GM21360 (cell line): ENCODE data around the gene KIAA1755.

Source experiments
- ATAC-seq: cut with Tn5 transposase; IDR thresholded peaks from one replicate; pipeline ENCODE4 v1.9.1; 2021; ENCODE audit warnings: mild to moderate bottlenecking, moderate library complexity; ENCODE audit not compliant: unreplicated experiment

The KIAA1755 gene

DNA sequence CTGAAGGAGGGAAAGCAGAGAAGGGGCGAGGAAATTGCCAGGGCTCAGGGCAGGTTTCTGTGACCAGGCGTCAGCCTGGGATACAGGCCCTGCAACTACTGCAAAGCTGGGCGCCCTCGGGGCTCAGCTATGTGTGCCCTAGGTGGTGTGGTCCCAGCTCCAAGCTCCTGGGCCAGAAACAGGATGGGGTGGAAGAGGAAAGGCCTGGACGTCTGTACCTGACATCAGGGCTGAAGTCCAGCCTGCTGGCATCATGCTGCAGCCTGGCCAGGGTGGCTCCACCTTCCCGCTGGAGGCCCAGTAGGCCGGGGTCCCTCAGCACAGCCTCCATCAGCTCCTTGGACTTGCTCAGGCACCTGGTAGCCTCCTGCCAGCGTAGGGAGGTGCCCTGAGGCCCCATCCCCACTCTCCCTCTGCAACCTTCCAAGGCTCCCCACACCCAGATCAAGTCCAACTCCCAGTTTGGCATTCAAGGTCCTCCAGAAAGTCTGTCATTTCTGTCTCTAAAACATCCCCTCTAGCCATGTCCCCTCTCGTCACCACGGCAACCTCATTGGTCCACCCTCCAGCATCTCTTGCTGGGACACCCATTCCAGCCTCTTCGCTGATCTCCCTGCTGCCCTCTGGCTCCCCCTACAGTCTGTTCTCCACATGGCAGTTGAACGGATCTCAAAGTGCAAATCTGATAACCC lies 38.2 kb downstream of the KIAA1755 start:
- no peak for ATAC-seq

DNA sequence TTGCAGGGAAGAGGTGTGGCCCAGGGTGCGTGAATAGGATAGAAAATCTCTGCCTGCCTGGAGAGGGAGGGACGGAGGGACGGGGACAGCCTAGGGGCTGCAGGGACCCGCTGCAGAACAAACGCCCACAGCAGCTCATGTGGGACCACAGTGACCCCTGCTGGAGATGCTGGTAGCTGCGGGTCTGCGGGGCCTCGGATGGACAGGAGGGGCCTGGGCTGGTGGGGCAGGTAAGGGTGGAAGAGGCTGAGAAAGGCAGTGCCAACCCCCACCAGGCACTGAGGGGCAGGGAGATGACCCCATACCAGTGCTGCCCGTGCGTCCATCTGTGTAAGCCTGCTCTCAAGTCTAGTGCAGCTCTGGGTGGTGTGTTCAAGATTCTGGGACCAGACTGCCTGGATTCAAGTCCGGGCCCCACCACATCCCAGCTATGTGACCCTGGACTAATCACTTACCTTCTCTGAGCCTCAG lies 39.4 kb downstream of the KIAA1755 start:
- ATAC-seq: no peak

DNA sequence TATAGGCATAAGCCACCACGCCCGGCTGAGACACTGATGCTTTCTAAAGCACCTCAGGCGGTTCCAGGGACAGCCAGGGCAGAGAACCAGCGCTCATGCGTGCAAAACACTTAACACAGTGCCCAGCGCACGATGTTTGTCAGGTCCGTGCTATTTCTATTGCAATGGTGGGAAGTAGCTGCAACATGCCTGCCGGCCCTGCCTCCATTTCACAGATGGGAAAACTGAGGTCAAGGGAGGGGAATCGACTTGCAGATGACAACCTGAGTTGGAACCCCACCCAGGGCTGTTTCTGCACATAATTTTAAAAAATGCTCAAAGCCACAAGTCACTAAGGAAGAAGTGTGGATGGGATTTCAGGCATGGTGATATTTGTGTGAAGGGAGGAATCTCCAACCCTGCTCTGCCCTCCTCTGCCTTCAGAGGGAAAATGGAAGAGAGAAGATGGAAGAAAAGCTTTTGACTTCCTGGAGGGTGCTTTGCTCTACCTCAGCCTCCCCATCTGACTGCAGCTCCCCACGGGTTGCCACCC lies 39.9 kb downstream of the KIAA1755 start:
- no peak for ATAC-seq

DNA sequence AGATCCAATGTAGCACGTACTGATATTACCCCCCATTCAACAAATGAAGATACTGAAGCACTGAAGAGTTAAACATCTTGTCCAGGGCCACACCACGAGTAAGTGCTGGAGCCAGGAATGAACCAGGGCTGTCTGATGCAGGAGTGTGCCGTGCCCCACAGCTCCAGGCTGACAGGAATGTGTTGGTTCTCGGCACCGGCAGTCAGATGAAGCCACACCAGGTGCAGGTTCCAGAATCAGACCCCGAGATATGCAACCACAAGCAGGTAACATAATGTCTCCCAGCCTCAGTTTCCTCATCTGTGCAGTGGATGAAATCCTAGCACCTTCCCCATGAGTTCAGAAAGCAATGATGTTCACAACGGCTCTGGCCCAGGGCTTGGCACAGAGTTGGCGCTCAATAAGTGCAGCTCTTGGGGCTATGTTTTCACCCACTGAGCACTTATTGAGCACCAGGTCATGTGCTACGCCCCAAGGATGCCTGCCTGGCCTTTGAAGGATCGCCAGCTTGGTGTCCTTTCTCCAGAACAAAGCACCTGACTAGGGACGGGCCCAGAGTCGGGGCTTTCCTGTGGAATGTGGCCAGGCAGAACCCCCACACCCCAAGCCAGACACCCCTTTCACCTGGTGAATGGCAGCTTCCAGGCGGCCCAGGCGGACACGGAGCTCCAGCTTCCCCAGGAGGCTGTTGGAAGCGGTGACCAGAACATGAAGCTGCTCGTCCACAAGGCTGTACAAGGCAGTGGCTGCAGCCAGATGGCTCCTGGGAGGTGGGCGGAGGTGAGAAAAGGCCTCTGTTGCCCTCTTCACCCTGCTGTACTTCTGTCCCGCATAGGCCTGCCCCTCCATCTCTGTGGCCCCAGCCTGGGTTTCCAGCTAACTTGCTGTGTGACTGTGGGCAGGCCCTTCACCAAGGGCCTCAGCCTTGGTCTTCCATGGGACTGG lies 41.3 kb downstream of the KIAA1755 start:
- no peak for ATAC-seq

DNA sequence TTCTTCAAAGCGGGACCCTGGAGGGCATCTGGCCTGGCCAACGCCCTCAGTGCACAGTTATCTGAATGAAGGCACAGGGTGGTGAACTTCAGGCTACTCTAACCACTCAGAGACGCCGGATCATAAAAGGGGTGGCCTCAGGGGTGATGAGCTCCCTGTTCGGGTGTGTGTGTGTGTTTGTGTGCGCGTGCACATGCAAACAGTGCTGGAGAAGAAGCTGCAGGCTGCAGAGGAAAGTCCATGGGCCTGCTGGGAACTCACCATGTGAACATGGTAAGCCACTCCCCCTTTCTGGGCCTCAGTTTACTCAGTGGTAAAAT lies 42.0 kb downstream of the KIAA1755 start:
- ATAC-seq: no peak

DNA sequence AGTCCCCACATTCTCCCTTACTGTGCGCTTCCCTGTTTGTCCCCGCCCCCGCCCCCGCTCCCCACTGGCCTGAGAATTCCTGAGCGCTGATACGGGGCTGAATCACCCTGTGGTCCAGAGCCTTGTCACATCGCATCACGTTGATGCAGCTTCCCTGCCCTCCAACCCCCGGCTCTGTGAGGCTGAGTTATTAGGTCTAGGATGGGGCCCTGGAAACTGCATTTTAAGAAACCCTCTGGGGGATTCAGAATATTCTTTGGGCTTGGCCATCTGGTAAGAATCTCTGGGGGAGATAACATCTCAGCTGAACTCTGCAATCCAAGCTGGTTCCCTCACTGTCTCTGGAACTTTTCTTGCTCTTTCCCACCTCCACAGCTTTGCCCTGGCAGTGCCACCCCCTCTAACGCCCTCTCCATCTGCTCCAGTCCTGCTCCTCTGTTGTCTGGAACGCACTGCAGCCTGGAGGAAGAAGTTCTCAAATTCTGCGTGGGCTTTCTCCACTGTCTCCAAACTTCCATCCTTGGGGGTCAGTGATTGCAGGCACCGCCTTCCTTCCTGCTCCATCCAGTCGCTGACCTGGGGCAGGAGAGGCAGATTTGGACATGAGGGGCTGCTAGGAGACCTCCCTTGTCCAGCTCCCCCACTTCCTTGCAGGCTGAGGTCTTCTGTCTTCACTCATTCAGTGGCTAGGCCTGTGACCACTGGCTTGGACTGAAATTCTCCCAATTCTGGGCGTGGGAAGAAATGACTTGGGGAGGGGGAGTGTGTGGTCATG lies 42.6 kb downstream of the KIAA1755 start:
- no peak for ATAC-seq

DNA sequence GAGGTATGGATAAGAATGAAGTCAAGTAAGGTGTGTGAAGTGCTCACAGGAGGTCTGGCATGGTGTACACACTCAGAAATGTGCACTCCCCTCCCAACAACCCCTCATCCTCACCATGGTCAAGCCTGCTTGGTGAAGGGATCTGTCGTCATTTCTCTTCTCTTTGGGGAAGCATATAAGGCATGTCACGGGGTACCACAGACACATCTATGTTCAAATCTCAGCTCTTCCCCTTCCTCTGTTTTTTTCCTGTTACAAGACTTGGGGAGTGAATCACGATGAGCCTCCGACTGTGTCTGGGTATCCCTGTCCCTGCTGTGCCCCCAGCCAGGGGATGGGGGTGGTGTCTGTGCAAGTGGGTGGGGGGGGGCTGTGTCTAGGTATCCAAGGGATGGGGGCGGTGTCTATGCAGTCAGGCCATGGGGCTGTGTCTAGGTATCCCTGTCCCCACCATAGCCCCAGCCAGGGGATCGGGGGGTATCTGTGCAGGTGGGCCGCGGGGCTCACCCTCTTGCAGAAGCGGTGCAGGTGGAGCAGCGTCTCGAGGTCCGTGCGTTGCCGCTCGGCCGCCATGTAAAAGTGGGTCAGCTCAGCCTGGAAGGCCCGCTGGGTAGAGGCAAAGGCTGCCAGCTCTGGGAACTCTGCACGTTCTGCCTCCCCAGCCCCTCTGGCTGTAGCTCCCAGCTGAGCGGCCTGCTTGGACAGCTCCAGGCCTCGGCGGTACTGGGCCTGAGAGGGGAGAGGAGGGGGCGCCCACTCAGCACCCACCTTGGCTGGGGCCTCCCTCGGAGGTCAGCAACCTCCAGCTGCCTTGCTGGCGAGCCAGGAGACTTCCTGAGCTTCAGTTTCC lies 43.6 kb downstream of the KIAA1755 start:
- ATAC-seq: no peak

DNA sequence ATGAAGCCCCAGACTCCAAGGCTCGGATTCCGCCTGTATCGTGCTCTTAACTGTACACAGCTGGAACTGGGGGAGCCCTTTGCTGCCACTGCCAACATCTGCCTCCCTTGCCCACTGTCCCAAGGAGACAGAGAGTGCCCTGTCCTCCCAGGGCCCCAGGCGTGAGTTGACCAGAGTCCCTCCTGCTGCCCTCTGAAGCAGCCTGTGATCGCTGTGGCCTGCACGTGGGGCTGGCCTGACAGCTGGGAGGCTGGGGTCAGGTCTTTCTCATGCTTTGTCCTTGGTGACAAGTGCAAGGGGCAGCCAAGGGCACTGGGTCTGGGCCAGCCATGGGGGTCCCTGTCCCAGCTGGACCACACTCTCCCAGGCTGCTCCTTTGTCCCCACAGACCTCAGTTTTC lies 44.3 kb downstream of the KIAA1755 start:
- ATAC-seq: no peak

DNA sequence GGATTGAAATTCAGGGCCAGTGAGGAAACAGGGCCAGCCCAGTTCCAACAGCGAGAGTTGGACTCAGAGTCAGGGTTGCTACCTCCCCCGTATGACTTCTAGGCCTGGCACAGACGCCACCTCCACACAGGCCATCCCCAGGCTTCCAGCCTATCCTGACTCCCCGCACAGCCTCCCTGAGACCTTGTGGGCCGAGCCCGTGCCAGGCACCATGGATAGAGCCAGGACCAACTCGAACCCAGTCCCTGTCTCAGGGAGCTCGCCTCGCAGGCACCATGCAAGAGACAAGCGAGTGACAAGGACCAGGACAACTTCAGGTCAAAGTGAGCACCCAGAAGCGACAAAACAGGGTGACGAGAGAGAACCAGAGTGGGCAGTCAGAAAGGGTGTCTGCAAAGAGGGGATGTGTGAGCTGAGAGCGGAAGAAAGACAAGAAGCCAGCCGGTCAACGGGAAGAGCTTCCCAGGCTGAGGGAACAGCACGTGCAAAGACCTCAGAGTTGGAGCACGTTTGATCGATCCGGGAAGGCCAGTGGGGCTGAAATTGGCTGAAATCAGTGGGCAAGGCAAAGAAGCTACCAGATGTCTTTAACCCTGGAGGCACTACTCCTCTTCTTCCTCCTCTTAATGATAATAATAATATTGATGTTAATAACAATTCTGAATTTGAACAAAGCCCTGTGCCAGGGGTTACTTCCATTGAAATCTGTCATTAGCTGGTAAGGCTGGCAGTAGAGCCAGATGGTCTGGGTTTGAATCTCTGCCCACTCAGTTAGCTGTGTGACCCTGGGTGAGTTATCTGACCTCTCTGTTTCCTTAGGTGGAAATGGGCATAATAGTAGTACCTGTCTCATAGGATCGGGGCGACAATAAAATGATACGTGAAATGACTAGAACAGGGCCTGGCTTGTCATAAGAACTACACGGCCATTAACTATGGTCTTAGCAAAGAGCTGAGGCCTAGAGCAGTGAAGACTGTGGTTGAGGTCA lies 45.0 kb downstream of the KIAA1755 start:
- no peak for ATAC-seq

DNA sequence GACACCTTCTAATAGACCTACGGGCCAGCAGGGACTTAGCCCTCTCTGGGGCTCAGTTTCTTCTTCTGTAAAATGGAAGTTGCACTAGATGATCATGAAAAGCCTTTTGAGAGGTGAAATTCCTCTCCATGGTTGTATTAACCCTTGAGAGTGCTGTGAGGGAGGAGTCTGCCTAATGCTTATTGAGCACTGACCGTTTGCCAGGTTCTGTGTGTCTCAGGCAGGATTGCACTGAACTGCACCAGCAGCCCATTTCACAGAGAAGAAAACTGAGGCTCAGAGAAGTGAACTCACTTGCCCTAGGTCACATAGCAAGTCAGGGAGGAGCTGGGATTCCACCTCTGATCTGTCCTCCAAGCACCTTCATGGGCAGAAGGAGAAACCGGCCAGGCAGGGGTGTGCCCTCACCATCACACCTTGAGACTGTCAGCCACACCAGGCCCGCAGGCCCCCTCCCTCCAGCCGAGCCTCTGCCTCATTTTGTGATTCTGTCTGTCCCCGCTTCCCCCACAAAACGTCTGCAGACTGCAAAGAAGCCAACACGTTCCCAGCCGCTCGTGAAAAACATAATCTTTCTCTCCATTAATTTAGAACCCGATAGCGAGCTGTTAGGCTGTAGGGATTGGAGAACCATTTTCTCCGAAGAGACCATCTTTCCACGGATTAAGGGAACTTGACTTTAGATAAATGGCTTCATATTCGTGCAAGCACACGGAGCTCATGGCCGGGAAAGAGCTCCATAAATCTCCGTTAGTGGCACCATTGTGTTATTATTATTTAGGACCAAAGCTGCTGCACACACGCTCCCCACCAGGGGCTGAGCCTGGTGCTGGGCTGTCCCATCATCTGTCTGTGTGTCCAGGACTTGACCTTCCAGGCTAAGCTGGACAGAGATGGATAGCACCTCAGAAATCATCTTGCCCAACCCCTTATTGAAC lies 46.0 kb downstream of the KIAA1755 start:
- ATAC-seq: no peak

DNA sequence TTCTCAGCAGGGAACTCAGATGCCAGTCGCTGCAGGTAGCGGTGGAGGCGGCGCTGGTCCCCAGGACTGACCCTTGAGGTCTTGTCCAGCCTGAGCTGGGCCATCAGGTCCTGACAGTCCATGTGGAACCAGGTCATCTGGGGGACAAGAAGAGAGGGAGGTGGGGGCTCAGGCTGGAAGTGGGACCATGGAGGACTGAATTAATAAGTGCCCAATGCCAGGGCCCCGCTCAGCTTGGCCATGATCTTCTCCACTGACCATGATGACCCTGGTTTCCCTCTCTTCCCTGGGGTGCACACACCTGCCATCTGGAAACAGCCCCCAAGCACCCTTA lies 47.0 kb downstream of the KIAA1755 start:
- ATAC-seq: no peak

DNA sequence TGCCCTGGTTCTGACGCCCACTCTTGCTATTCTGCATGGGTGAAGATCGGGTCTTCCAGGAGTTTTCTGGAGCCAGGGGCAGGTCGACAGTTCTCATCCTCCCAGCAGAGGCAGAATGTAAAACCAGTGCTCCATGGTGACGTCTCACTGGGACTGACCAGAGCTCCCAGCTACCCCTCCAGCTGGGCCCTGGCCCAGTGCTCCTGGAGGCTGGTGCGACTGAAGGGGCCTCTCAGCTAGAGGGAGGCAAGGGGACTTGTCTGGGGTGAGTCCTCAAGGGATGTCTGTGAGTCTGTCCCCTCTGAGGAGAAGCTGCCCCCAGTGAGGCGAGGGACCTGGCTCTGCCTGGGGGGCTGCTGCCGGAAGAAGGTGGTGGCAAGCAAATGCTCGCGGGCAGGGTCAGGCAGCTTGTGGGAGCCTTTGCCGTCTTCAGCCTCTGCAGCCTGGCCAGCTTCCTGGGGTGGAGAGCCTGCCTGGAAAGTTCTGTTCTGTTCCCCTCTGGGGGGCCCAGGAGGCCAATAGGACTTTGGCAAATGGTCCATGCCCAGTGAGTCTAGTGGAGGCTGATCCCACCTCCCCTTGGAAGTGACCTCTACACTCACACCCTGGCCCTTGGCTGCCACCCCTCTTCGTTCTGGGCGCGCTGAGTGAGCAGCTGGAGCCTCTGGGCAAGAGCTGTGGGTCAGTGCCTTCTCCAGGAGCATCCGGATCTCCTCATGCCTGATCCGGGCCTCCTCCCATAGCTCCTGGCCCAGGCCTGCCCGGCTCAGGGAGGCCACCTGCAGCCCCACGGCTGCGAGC lies 47.5 kb downstream of the KIAA1755 start:
- no peak for ATAC-seq

DNA sequence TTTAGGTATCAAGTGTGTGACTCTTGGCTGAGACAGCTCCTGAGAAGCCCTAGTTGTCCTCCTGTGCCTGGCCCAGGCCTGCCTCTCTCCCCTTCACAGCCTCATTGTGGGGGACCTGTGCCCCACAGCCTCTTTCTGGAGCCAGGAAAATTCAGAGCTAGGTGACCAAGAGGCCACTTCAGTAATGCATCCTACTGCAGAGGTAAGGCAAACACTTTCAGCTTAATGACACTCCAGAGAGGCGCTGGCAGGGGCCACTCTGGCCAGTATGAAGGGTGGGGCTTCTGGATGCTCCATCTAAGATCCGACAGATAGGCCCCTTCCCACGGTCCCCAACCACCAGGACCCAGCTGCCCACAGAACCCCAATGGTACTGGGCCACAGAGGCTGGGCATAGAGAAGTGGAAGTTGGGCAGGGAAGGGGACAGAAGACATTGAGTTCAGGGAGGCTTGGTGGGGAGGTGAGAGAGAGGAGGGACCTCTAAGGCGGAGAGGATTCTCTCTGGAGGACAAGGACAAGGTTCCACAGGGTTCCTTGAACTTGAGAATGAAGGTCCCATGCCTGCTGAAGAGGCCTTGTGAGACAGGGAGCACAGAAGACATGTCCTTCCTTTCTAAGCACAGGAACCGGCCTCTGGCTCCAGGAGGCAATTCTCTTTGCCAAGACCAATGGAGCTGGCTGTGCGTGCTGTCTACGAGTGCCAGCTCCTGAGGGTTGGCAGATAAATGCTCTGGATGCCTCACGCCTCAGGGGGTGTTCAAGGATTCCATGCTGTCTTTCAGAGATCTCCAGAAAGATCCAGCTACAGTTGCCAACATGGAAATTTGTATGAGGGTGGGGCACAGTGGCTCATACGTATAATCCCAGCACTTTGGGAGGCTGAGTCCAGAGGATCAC lies 49.1 kb downstream of the KIAA1755 start:
- no peak for ATAC-seq

DNA sequence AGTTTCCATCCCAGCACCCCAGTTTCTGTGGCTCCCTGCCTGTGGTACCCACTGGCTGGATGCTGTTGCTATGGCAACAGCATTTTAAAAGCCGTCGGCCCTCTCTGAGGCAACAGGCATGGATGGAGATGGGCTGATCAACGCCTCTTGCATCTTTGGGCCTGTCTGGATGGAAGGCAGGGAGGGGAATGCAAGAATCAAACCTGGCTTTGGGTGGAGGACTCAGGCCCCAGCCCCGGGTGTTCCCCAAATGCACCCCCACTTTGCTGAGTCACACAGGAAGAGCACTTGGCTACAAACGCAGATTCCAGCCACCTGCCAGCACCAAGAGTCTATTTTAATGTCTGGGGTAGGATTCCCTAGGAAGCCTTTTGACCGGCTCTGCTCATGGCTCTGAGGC lies 49.8 kb downstream of the KIAA1755 start:
- ATAC-seq: no peak

DNA sequence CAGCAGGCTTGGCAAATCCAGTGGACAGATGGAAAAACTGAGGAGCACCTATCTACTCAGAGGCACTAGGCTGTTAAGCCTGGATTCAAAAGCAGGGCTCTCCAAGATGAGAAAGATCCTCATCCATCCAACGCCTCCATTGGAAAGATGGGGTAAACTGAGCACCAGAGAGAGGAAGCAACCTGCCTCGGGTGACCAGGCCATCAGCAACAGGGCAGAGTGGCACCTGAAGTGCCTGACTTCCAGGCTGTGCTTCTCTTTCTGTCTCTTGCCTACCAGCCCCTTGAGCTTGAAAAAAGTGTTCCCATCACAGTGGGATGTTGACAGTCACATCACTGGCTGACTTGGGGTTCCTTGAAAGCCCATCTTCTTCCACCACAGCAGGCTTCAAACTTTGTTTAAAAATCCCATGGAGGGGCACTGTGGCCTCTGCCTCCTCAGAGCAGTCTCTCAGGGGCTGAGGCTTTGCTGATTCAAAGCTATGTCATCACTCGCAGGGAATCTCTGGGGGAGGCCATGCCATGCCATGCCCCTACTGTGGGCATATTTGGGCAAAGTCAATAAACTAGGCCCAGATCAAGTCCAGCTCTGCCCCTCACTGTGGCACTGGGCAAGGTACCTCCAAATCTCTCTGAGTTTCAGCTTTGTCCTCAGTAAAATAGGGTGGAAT lies 50.7 kb downstream of the KIAA1755 start:
- no peak for ATAC-seq
